Neuronal stem cell (in vitro differentiated cells): ENCODE measurements around the gene TNFSF13B.

ENCODE experiments used
- DNase-seq: peaks from one replicate; pipeline ENCODE4 v3.0.0-alpha.2; 2013; ENCODE audit warnings: low spot score
- H2AFZ ChIP-seq: one replicate; pipeline ENCODE4 v1.6.1; 2013; ENCODE audit warnings: mild to moderate bottlenecking, low read length, inconsistent platforms
- H2AK5ac ChIP-seq: 2 replicates; pipeline ENCODE4 v1.6.1; 2013; ENCODE audit warnings: low read depth, mild to moderate bottlenecking, inconsistent platforms, low read length, moderate library complexity, mixed read lengths
- H2BK120ac ChIP-seq: 2 replicates; pipeline ENCODE4 v1.6.1; 2013; ENCODE audit warnings: low read depth, mild to moderate bottlenecking, inconsistent platforms, low read length, moderate library complexity, mixed read lengths
- H2BK12ac ChIP-seq: one replicate; pipeline ENCODE4 v1.6.1; 2013; ENCODE audit warnings: low read length, inconsistent platforms
- H2BK15ac ChIP-seq: 2 replicates; pipeline ENCODE4 v1.6.1; 2013; ENCODE audit warnings: mild to moderate bottlenecking, low read length, inconsistent platforms, mixed read lengths
- H2BK5ac ChIP-seq: one replicate; pipeline ENCODE4 v1.6.1; 2013; ENCODE audit warnings: inconsistent platforms, mild to moderate bottlenecking, low read length, moderate library complexity
- H3K14ac ChIP-seq: one replicate; pipeline ENCODE4 v1.6.1; 2013; ENCODE audit warnings: low read length, inconsistent platforms
- H3K18ac ChIP-seq: 2 replicates; pipeline ENCODE4 v1.6.1; 2013; ENCODE audit warnings: low read length, inconsistent platforms
- H3K23ac ChIP-seq: 2 replicates; pipeline ENCODE4 v1.6.1; 2013; ENCODE audit warnings: low read depth, mild to moderate bottlenecking, mixed read lengths, low read length, inconsistent platforms; ENCODE audit not compliant: poor library complexity
- H3K27ac ChIP-seq: replicated peaks from 3 replicates; pipeline ENCODE4 v1.5.1; 2013; ENCODE audit warnings: low read length, inconsistent platforms
- H3K27me3 ChIP-seq, 3 experiments: 2 replicates each; pipeline ENCODE4 v1.6.1; 2013; ENCODE audit warnings: low read length in 3 of 3, mild to moderate bottlenecking in 2 of 3, inconsistent platforms in 1 of 3, low read depth in 1 of 3, mixed read lengths in 1 of 3, moderate library complexity in 1 of 3; ENCODE audit not compliant: control insufficient read depth in 3 of 3, insufficient read depth in 3 of 3
- H3K36me3 ChIP-seq, 2 donors: replicated peaks in 1 of 2; 2 replicates each; pipeline ENCODE4 v1.6.1; 2013; ENCODE audit warnings: low read length in 2 of 2; ENCODE audit not compliant: control insufficient read depth in 2 of 2, insufficient read depth in 2 of 2
- H3K4ac ChIP-seq: 2 replicates; pipeline ENCODE4 v1.6.1; 2013; ENCODE audit warnings: inconsistent platforms, mild to moderate bottlenecking, low read length, moderate library complexity
- H3K4me1 ChIP-seq, 2 donors: 1 replicate in 1 of 2; 2 replicates in 1 of 2; pipeline ENCODE4 v1.6.1; 2013; ENCODE audit warnings: low read length in 2 of 2, low read depth in 1 of 2; ENCODE audit not compliant: control insufficient read depth in 2 of 2, insufficient read depth in 1 of 2
- H3K4me2 ChIP-seq: one replicate; pipeline ENCODE4 v1.6.1; 2013; ENCODE audit warnings: mild to moderate bottlenecking, low read length, inconsistent platforms; ENCODE audit not compliant: insufficient read depth, poor library complexity, severe bottlenecking
- H3K4me3 ChIP-seq, 2 donors: 2 replicates each; pipeline ENCODE4 v1.5.1; 2013; ENCODE audit warnings: low read length in 2 of 2, mild to moderate bottlenecking in 2 of 2, inconsistent platforms in 1 of 2, moderate library complexity in 1 of 2
- H3K79me1 ChIP-seq: one replicate; pipeline ENCODE4 v1.6.1; 2013; ENCODE audit warnings: low read depth, mild to moderate bottlenecking, inconsistent platforms, low read length, moderate library complexity
- H3K9ac ChIP-seq: one replicate; pipeline ENCODE4 v1.6.1; 2013; ENCODE audit warnings: mild to moderate bottlenecking, low read depth, low read length, inconsistent platforms; ENCODE audit not compliant: poor library complexity
- H3K9me3 ChIP-seq, 2 donors: replicated peaks in 1 of 2; 2 replicates each; pipeline versions ENCODE3 to v1.6.1; 2013; ENCODE audit warnings: low read length in 2 of 2, mild to moderate bottlenecking in 2 of 2, inconsistent platforms in 1 of 2, low read depth in 1 of 2, mixed read lengths in 1 of 2, moderate library complexity in 1 of 2; ENCODE audit not compliant: control insufficient read depth in 2 of 2, insufficient read depth in 1 of 2
- H4K8ac ChIP-seq: one replicate; pipeline ENCODE4 v1.6.1; 2013; ENCODE audit warnings: low read depth, mild to moderate bottlenecking, inconsistent platforms, low read length, moderate library complexity
- H4K91ac ChIP-seq: one replicate; pipeline ENCODE4 v1.6.1; 2013; ENCODE audit warnings: low read length, low read depth, mild to moderate bottlenecking, inconsistent platforms; ENCODE audit not compliant: poor library complexity
- WGBS, 2 donors: extraction: QIAGEN DNeasy Blood & Tissue Kit; methylation state at CpG; one replicate each; pipeline ENCODE4 v1.1.7; 2013; ENCODE audit warnings: missing lambda C conversion rate in 2 of 2, mixed read lengths in 1 of 2; ENCODE audit not compliant: insufficient read length in 2 of 2, insufficient replicate concordance in 1 of 2; ENCODE audit errors: extremely low coverage in 2 of 2; 5-methylcytosine and 5-hydroxymethylcytosine counted together

Gene TNFSF13B

DNA sequence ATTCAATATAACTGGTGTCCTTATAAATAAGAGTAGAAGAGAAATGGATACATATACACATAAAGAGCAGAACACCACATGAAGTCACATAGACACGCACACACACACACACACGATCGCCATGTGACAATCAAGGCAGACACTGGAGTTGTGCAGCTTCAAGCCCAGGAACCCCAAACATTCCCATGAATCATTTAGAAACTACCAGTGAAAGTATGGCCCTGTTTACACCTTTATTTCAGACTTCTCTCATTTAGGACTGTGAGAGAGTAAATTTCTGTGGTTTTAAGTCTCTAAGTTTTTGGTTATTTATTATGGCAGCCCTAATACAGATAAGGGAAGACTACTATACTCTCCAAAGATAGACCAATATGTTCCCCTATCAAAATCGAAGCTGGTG lies 20.4 kb upstream of the TNFSF13B start:
- DNase-seq, result no peak
- H3K36me3 ChIP-seq, result no peaks in the 10 kb centered on the region
- H3K27ac ChIP-seq, result no peak overlapping the region
- H3K9ac ChIP-seq, result no peak overlapping the region
- H4K8ac ChIP-seq, result no peak overlapping the region
- H3K14ac ChIP-seq, result no peak overlapping the region
- H2BK120ac ChIP-seq, result no peak overlapping the region
- H3K4me2 ChIP-seq, result no peak overlapping the region
- no peak overlapping the region for H3K4ac ChIP-seq
- no peak overlapping the region for H2BK12ac ChIP-seq
- no peak overlapping the region for H3K18ac ChIP-seq
- H2BK15ac ChIP-seq, result no peak overlapping the region
- H4K91ac ChIP-seq, result no peak overlapping the region
- H3K23ac ChIP-seq, result no peak overlapping the region
- H2AK5ac ChIP-seq, result no peak overlapping the region
- no peaks in the 10 kb centered on the region for H3K9me3 ChIP-seq
- H3K4me1 ChIP-seq, result no peaks in the 10 kb centered on the region
- no peak overlapping the region for H2BK5ac ChIP-seq
- no peaks in the 10 kb centered on the region for H3K27me3 ChIP-seq
- WGBS, 2 donors, result no CpG with 5 or more reads among the region's 4 CpGs
- no peaks in the 10 kb centered on the region for H3K79me1 ChIP-seq
- no peak overlapping the region for H3K4me3 ChIP-seq
- H2AFZ ChIP-seq, result no peak overlapping the region

GRCh38 chr13:108257248-108257647 lies 12.3 kb upstream of the TNFSF13B start:
- Histone ChIP-seq H3K79me1 (no peaks in the 10 kb centered on the region), H3K4me1 (no peaks in the 10 kb centered on the region), H3K14ac (no peak overlapping the region), H2AFZ (no peak overlapping the region), H3K27ac (no peak overlapping the region), H3K23ac (no peak overlapping the region), H3K18ac (no peak overlapping the region), H3K27me3 (no peaks in the 10 kb centered on the region), H2AK5ac (no peak overlapping the region), H3K9ac (no peak overlapping the region), H3K36me3 (no peaks in the 10 kb centered on the region), H2BK12ac (no peak overlapping the region), H2BK5ac (no peak overlapping the region), H3K4me3 (no peak overlapping the region), H2BK120ac (no peak overlapping the region), H3K9me3 (no peaks in the 10 kb centered on the region), H2BK15ac (no peak overlapping the region), H4K8ac (no peak overlapping the region), H3K4me2 (no peak overlapping the region), H3K4ac (no peak overlapping the region), H4K91ac (no peak overlapping the region)
- no peak for DNase-seq
- no CpG with 5 or more reads among the region's 2 CpGs for WGBS, 2 donors

GRCh38 chr13:108263621-108264355 lies 5.7 kb upstream of the TNFSF13B start:
- Histone ChIP-seq H3K36me3 (no peaks in the 10 kb centered on the region), H2BK120ac (no peak overlapping the region), H2BK12ac (no peak overlapping the region), H3K79me1 (no peaks in the 10 kb centered on the region), H3K27ac (no peak overlapping the region), H2BK15ac (no peak overlapping the region), H2AK5ac (no peak overlapping the region), H3K9ac (no peak overlapping the region), H3K9me3 (no peaks in the 10 kb centered on the region), H3K18ac (no peak overlapping the region), H3K4me1 (no peaks in the 10 kb centered on the region), H2AFZ (no peak overlapping the region), H3K14ac (no peak overlapping the region), H2BK5ac (no peak overlapping the region), H4K91ac (no peak overlapping the region), H3K4me3 (no peak overlapping the region), H3K23ac (no peak overlapping the region), H3K4ac (no peak overlapping the region), H3K4me2 (no peak overlapping the region), H3K27me3 (no peaks in the 10 kb centered on the region), H4K8ac (no peak overlapping the region)
- no CpG with 5 or more reads among the region's 9 CpGs for WGBS, 2 donors
- no peak for DNase-seq

GRCh38 chr13:108266321-108266990 lies 3.1 kb upstream of the TNFSF13B start:
- Histone ChIP-seq H3K4ac (no peak overlapping the region), H3K4me2 (no peak overlapping the region), H4K8ac (no peak overlapping the region)

More at GRCh38 chr13:108266321-108266990, 3.1 kb upstream of the TNFSF13B start:
- Histone ChIP-seq H3K4me1 (peaks cover 0 to 2% of the 10 kb centered on the region in 2 donors), H3K36me3 (no peaks in the 10 kb centered on the region), H3K27me3 (no peaks in the 10 kb centered on the region), H2BK5ac (no peak overlapping the region), H3K23ac (no peak overlapping the region), H4K91ac (no peak overlapping the region), H3K4me3 (no peak overlapping the region), H3K18ac (no peak overlapping the region), H2AK5ac (no peak overlapping the region), H3K79me1 (no peaks in the 10 kb centered on the region), H2BK15ac (no peak overlapping the region), H3K27ac (no peak overlapping the region), H2BK120ac (no peak overlapping the region), H3K9ac (no peak overlapping the region), H3K9me3 (no peaks in the 10 kb centered on the region), H3K14ac (no peak overlapping the region), H2AFZ (no peak overlapping the region), H2BK12ac (no peak overlapping the region)
- WGBS, 2 donors, result no CpG with 5 or more reads among the region's 10 CpGs
- DNase-seq, result no peak
